ENCODE results near the gene CTDSPL2.

GRCh38 chr15:44441095-44441501 lies 13.7 kb downstream of the CTDSPL2 start:
- TF ChIP-seq CTCF (IDR thresholded peaks at IDR 0.05; ENCODE audit: poor library complexity, severe bottlenecking): no peak
- no peak for TF ChIP-seq EP300 (conservative IDR thresholded peaks at IDR 0.05; ENCODE audit: poor library complexity, severe bottlenecking)
- no peak for TF ChIP-seq POLR2AphosphoS5 (IDR thresholded peaks at IDR 0.05)

All from neural cell (in vitro differentiated cells).